CD14-positive monocyte (primary cell): Measurements from ENCODE around the gene TAAR8. TPM values are rescaled to one million over a fixed set of nuclear protein-coding genes. Genes with fewer than 3 reads are reported as not detected.
A peak's percentile ranks its signal among the peaks of the same experiment; 100 is the strongest.
"Not testable (repeated sequence)": the region's sequence is repeated elsewhere in the genome, so short reads cannot be mapped to it uniquely, and the experiment has no call there.

Experiments
- DNase-seq, 3 donors: peaks; one replicate each; pipeline ENCODE4 v3.0.0-alpha.2; 2011 to 2022
- H2AFZ ChIP-seq: 2 replicates; pipeline ENCODE4 v1.6.0; 2012; ENCODE audit warnings: mild to moderate bottlenecking, low read depth, low read length, inconsistent platforms; ENCODE audit not compliant: insufficient read depth, poor library complexity, severe bottlenecking
- H3K27ac ChIP-seq, 2 donors: 1 replicate in 1 of 2; 2 replicates in 1 of 2; pipeline ENCODE4 v1.5.1; 2012 to 2013; ENCODE audit warnings: low read length in 2 of 2, control low read depth in 1 of 2, inconsistent platforms in 1 of 2, low read depth in 1 of 2, mild to moderate bottlenecking in 1 of 2
- H3K27me3 ChIP-seq, 2 donors: one replicate each; pipeline versions ENCODE4 v1.6.0 to v1.6.1; 2011 to 2013; ENCODE audit warnings: low read length in 2 of 2; ENCODE audit not compliant: control insufficient read depth in 2 of 2, insufficient read depth in 2 of 2
- H3K36me3 ChIP-seq, 2 donors: replicated peaks in 1 of 2; 1 replicate in 1 of 2; 2 replicates in 1 of 2; pipeline versions ENCODE4 v1.5.1 to v1.6.1; 2012 to 2013; ENCODE audit warnings: low read length in 2 of 2, control low read depth in 1 of 2, inconsistent platforms in 1 of 2, mild to moderate bottlenecking in 1 of 2; ENCODE audit not compliant: insufficient read depth in 2 of 2, control insufficient read depth in 1 of 2
- H3K4me1 ChIP-seq, 2 donors: 1 replicate in 1 of 2; 2 replicates in 1 of 2; pipeline versions ENCODE4 v1.5.1 to v1.6.1; 2012 to 2013; ENCODE audit warnings: low read length in 2 of 2, control low read depth in 1 of 2, inconsistent platforms in 1 of 2, mild to moderate bottlenecking in 1 of 2, moderate library complexity in 1 of 2; ENCODE audit not compliant: insufficient read depth in 2 of 2, control insufficient read depth in 1 of 2
- H3K4me2 ChIP-seq: replicated peaks from 2 replicates; pipeline ENCODE3; 2012; ENCODE audit warnings: low read length, moderate library complexity, mild to moderate bottlenecking; ENCODE audit not compliant: poor library complexity, severe bottlenecking; ENCODE audit errors: extremely low read depth
- H3K4me3 ChIP-seq, 3 experiments: fragments of 200-600 bp in 1 of 3; sonication (generic) in 1 of 3; replicated peaks in 1 of 3; 1 replicate in 2 of 3; 2 replicates in 1 of 3; pipeline ENCODE4 v1.5.1; 2011 to 2013; ENCODE audit warnings: low read length in 3 of 3, mild to moderate bottlenecking in 3 of 3, control low read depth in 2 of 3, low read depth in 2 of 3, inconsistent platforms in 1 of 3, moderate library complexity in 1 of 3
- H3K79me2 ChIP-seq: 2 replicates; pipeline ENCODE4 v1.6.0; 2012; ENCODE audit warnings: mild to moderate bottlenecking, control low read depth, inconsistent platforms, low read length, moderate library complexity; ENCODE audit not compliant: insufficient read depth
- H3K9ac ChIP-seq: 2 replicates; pipeline ENCODE4 v1.6.0; 2017; ENCODE audit warnings: low read length, mild to moderate bottlenecking; ENCODE audit not compliant: insufficient read depth, poor library complexity, severe bottlenecking
- H3K9me3 ChIP-seq, 2 donors: replicated peaks in 1 of 2; 1 replicate in 1 of 2; 2 replicates in 1 of 2; pipeline versions ENCODE4 v1.5.1 to v1.6.1; 2012 to 2013; ENCODE audit warnings: low read length in 2 of 2, control low read depth in 1 of 2; ENCODE audit not compliant: control insufficient read depth in 1 of 2, insufficient read depth in 1 of 2
- H4K20me1 ChIP-seq: 2 replicates; pipeline ENCODE4 v1.6.0; 2012; ENCODE audit warnings: mild to moderate bottlenecking, low read length, control low read depth, moderate library complexity; ENCODE audit not compliant: insufficient read depth
- H3K27ac Mint-ChIP-seq, 7 donors: one replicate each; pipeline ENCODE4 v1.8.0; 2020; ENCODE audit warnings: mild to moderate bottlenecking in 7 of 7, mixed read lengths in 7 of 7, moderate library complexity in 6 of 7, inconsistent platforms in 2 of 7
- H3K27me3 Mint-ChIP-seq, 3 donors: one replicate each; pipeline ENCODE4 v1.8.0; 2021 to 2022; ENCODE audit warnings: low read depth in 3 of 3, mild to moderate bottlenecking in 3 of 3, mixed read lengths in 3 of 3, moderate library complexity in 3 of 3, inconsistent platforms in 1 of 3
- H3K36me3 Mint-ChIP-seq, 2 donors: one replicate each; pipeline ENCODE4 v1.8.0; 2020; ENCODE audit warnings: mixed read lengths in 2 of 2, inconsistent platforms in 1 of 2, mild to moderate bottlenecking in 1 of 2
- H3K4me1 Mint-ChIP-seq: one replicate; pipeline ENCODE4 v1.8.0; 2020; ENCODE audit warnings: mild to moderate bottlenecking, mixed read lengths
- H3K4me3 Mint-ChIP-seq, 2 donors: one replicate each; pipeline ENCODE4 v1.8.0; 2020; ENCODE audit warnings: mild to moderate bottlenecking in 2 of 2, mixed read lengths in 2 of 2, moderate library complexity in 1 of 2
- H3K9me3 Mint-ChIP-seq, 7 donors: one replicate each; pipeline ENCODE4 v1.8.0; 2020 to 2022; ENCODE audit warnings: mixed read lengths in 7 of 7, mild to moderate bottlenecking in 6 of 7, moderate library complexity in 6 of 7, inconsistent platforms in 2 of 7
- CTCF ChIP-seq: fragments of 200-600 bp; IDR thresholded peaks from one replicate; pipeline ENCODE4 v1.8.0; 2022; ENCODE audit warnings: antibody characterized with exemption, mild to moderate bottlenecking
- WGBS: methylation state at CpG from one replicate; pipeline ENCODE4 v1.1.5; 2013; ENCODE audit warnings: missing lambda C conversion rate; ENCODE audit not compliant: insufficient coverage; 5-methylcytosine and 5-hydroxymethylcytosine counted together
- intact Hi-C, 2 donors: fragments of 100-400 bp; cut with micrococcal nuclease; formaldehyde crosslinking; loops; one replicate each; pipeline versions ENCODE4 v1.15.0 to v1.15.1; 2023
- polyA plus RNA-seq, 3 donors: library from polyadenylated mRNA; depleted of rRNA in 1 of 3; unstranded in 2 of 3; stranded (reverse) in 1 of 3; fragments of 300-500 nt in 2 of 3; fragments of >200 nt in 1 of 3; fragmentation: Illumina TruSeq in 2 of 3; gene quantifications; 1 replicate in 2 of 3; 2 replicates in 1 of 3; pipeline ENCODE4 v1.2.3, GENCODE V29; 2012 to 2021

TAAR8 gene
- polyA plus RNA-seq, 3 donors: not detected

- no peak overlapping the region for H3K27ac Mint-ChIP-seq
- H3K36me3 Mint-ChIP-seq: no peaks in the 10 kb centered on the region
- intact Hi-C loops: loop anchor here in 1 of 2 donors (5.0 kb wide), 1 partner anchor 237 kb away; no protein-coding TSS in a partner anchor
- Histone ChIP-seq H3K9ac (no peak overlapping the region), H3K27me3 (no peaks in the 10 kb centered on the region), H3K27ac (no peak overlapping the region), H3K4me1 (no peaks in the 10 kb centered on the region), H3K79me2 (no peaks in the 10 kb centered on the region), H3K4me3 (no peak overlapping the region), H4K20me1 (no peaks in the 10 kb centered on the region), H3K9me3 (no peaks in the 10 kb centered on the region), H3K36me3 (no peaks in the 10 kb centered on the region), H2AFZ (no peak overlapping the region), H3K4me2 (peak overlapping the region; percentile 14)
- peak; percentile 46 to 64 (median 63) for DNase-seq
- H3K9me3 Mint-ChIP-seq: peaks cover 3 to 9% (median 5%) of the 10 kb centered on the region in 7 donors
- WGBS: no CpG with 5 or more reads among the region's 9 CpGs
- H3K4me3 Mint-ChIP-seq: peak overlapping the region; percentile 26 to 41
- H3K4me1 Mint-ChIP-seq: peaks cover 8% of the 10 kb centered on the region
- peaks cover 1 to 3% (median 2%) of the 10 kb centered on the region in 3 donors for H3K27me3 Mint-ChIP-seq
- TF ChIP-seq CTCF: peak; percentile 92
These were observed 22.0 kb upstream of the TAAR8 start for GRCh38 chr6:132530293-132530974.

- H3K4me3 Mint-ChIP-seq, H3K36me3 Mint-ChIP-seq, H3K79me2 ChIP-seq, H3K4me1 Mint-ChIP-seq, H3K27ac Mint-ChIP-seq, H4K20me1 ChIP-seq, H3K9me3 Mint-ChIP-seq, H3K4me3 ChIP-seq, H3K27ac ChIP-seq, H3K4me2 ChIP-seq, H3K36me3 ChIP-seq, DNase-seq, H2AFZ ChIP-seq, H3K4me1 ChIP-seq, H3K9me3 ChIP-seq, H3K27me3 ChIP-seq, H3K9ac ChIP-seq: not testable (repeated sequence)
- H3K27me3 Mint-ChIP-seq: peaks cover 4 to 13% (median 6%) of the 10 kb centered on the region in 3 donors
- no CpG with 5 or more reads among the region's 2 CpGs for WGBS
- intact Hi-C loops: loop anchor here in 1 of 2 donors (5.0 kb wide), 1 partner anchor 233 kb away; no protein-coding TSS in a partner anchor
These were observed 17.9 kb upstream of the TAAR8 start for GRCh38 chr6:132534546-132534945.
